ENCODE data around the gene GJB2.

GRCh38 chr13:20144141-20144850 lies 48.4 kb downstream of the GJB2 start:
- TF ChIP-seq CTCF (IDR thresholded peaks at IDR 0.05) (no peak), POLR2A (IDR thresholded peaks at IDR 0.05) (no peak), EP300 (IDR thresholded peaks at IDR 0.05) (no peak)

Data from gastroesophageal sphincter (tissue), 3 donors.